HepG2 (cell line): ENCODE measurements around the gene USP35. TPM values are rescaled to one million over a fixed set of nuclear protein-coding genes. Genes with fewer than 3 reads are reported as not detected.

Experiments
- ADNP ChIP-seq: sonication (generic); formaldehyde crosslinking; IDR thresholded peaks from 2 replicates; pipeline ENCODE4 v1.4.0; 2020; ENCODE audit warnings: missing genetic modification reagents
- CREM ChIP-seq, 2 experiments: sonication (generic) in 1 of 2; formaldehyde crosslinking in 1 of 2; IDR thresholded peaks; 2 replicates each; pipeline versions ENCODE4 v1.4.0 to v1.6.1; 2016 to 2020; ENCODE audit warnings: antibody characterized with exemption in 1 of 2, mild to moderate bottlenecking in 1 of 2, missing genetic modification reagents in 1 of 2
- DBP ChIP-seq: sonication (generic); formaldehyde crosslinking; IDR thresholded peaks from 2 replicates; pipeline ENCODE4 v1.4.0; 2020; ENCODE audit warnings: missing genetic modification reagents; ENCODE audit errors: not compliant biosample characterization
- KAT7 ChIP-seq: IDR thresholded peaks from 2 replicates; pipeline ENCODE4 v1.6.1; 2018; ENCODE audit warnings: borderline replicate concordance, missing compliant biosample characterization
- PRDM4 ChIP-seq: sonication (generic); formaldehyde crosslinking; IDR thresholded peaks from 2 replicates; pipeline ENCODE4 v1.9.0; 2021; ENCODE audit warnings: missing genetic modification reagents, borderline replicate concordance
- RELA ChIP-seq: sonication (generic); formaldehyde crosslinking; IDR thresholded peaks from 2 replicates; pipeline ENCODE4 v1.4.0; 2020; ENCODE audit warnings: missing genetic modification reagents
- ZBTB26 ChIP-seq: IDR thresholded peaks from 2 replicates; pipeline ENCODE4 v1.6.1; 2016; ENCODE audit warnings: missing compliant biosample characterization, missing genetic modification reagents, borderline replicate concordance
- ZBTB42 ChIP-seq: sonication (generic); formaldehyde crosslinking; IDR thresholded peaks from 2 replicates; pipeline ENCODE4 v1.5.0; 2020; ENCODE audit warnings: mild to moderate bottlenecking, missing genetic modification reagents
- ZNF136 ChIP-seq: sonication (generic); formaldehyde crosslinking; IDR thresholded peaks from 2 replicates; pipeline ENCODE4 v1.8.1; 2022; ENCODE audit warnings: low read depth, mild to moderate bottlenecking, moderate library complexity, missing genetic modification reagents
- ZNF251 ChIP-seq: sonication (generic); formaldehyde crosslinking; IDR thresholded peaks from 2 replicates; pipeline ENCODE4 v1.9.0; 2021; ENCODE audit warnings: mild to moderate bottlenecking, missing genetic modification reagents
- ZNF382 ChIP-seq: sonication (generic); formaldehyde crosslinking; IDR thresholded peaks from 2 replicates; pipeline ENCODE4 v1.5.0; 2020; ENCODE audit warnings: missing genetic modification reagents, mild to moderate bottlenecking, borderline replicate concordance
- ZNF547 ChIP-seq: sonication (generic); formaldehyde crosslinking; IDR thresholded peaks from 2 replicates; pipeline ENCODE4 v1.5.1; 2020; ENCODE audit warnings: mild to moderate bottlenecking, missing genetic modification reagents
- ZNF891 ChIP-seq: sonication (generic); formaldehyde crosslinking; IDR thresholded peaks from 2 replicates; pipeline ENCODE4 v1.5.0; 2020; ENCODE audit warnings: mild to moderate bottlenecking, missing genetic modification reagents
- ZSCAN31 ChIP-seq: sonication (generic); formaldehyde crosslinking; IDR thresholded peaks from 2 replicates; pipeline ENCODE4 v1.5.0; 2020; ENCODE audit warnings: low read depth, mild to moderate bottlenecking, missing genetic modification reagents
- polyA plus RNA-seq, 8 experiments: library from polyadenylated mRNA; depleted of rRNA in 3 of 8; stranded (reverse) in 7 of 8; unstranded in 1 of 8; fragments of >200 nt; fragmentation: Illumina TruSeq in 4 of 8; extraction: Trizol in 4 of 8; gene quantifications; 2 replicates each; pipeline versions ENCODE4 v1.2.1 to v1.2.3, GENCODE V29; 2011 to 2016; ENCODE audit warnings: low read depth in 4 of 8, missing spikeins in 1 of 8, mixed read lengths in 1 of 8; ENCODE audit not compliant: insufficient read depth in 1 of 8
- total RNA-seq, 5 experiments: library from RNA; depleted of rRNA; stranded (reverse); fragments of >200 nt; fragmentation: Illumina TruSeq; extraction: Trizol; gene quantifications; 2 replicates each; pipeline ENCODE4 v1.2.3, GENCODE V29; 2016; ENCODE audit warnings: low read depth in 1 of 5
- TF ChIP-seq, protein P1 (sequence below): sonication (generic); formaldehyde crosslinking; IDR thresholded peaks from 2 replicates; pipeline ENCODE4 v1.4.0; 2020; ENCODE audit warnings: low read depth, mild to moderate bottlenecking, missing genetic modification reagents
- TF ChIP-seq, protein P2 (sequence below): sonication (generic); formaldehyde crosslinking; IDR thresholded peaks from 2 replicates; pipeline ENCODE4 v1.4.0; 2020; ENCODE audit warnings: missing genetic modification reagents
- TF ChIP-seq, protein P3 (sequence below): sonication (generic); formaldehyde crosslinking; IDR thresholded peaks from 2 replicates; pipeline ENCODE4 v1.4.0; 2020; ENCODE audit warnings: missing genetic modification reagents, borderline replicate concordance

Gene USP35
- total and polyA plus RNA-seq, 2 of the 13 experiments (the other 11 are each of a cell fraction or from before 2014, with no cell fraction given) = 4.6 to 7.7 TPM

DNA sequence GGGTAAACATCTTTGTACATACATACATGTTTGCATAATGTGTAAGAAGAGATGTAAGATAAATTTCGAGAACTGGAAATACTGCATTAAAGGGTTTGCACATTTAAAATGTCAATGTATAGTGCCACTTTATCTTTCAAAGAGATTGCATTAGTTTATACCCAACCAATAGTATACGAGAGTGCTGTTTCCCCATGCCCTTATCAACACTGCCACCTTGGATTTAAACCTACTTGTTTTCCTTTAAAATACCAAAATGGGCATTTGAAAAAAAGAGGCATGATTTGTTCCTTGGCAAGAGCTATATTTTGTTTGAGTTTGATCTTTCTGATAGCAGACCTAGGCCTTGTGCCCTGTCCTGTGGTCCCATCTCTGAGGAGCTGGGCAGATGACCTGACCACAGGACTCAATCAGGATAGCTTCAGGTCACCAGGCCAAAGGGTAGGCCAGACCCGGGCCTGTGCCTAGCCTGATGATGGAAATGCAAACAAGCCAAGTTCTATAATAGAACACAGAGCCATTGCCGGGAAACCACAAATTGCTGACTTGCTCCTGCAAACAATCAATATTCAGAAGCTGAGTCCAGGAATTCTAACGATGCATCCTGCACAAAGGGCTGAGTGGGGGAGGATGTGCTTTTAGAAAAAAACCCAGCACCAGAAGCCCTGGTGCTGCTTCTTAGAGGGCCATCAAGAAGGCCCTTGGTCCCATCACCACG, 32.4 kb upstream of the USP35 start (continued):
- TF ChIP-seq DBP (no peak), ZNF891 (CRISPR knock-in tag) (no peak), ZNF547 (CRISPR knock-in tag) (0 out of 2 replicates have a peak, but pooled peaks have one; percentile 18), ZBTB26 (CRISPR knock-in tag) (peak; percentile 71; the same call in 1 of the 2 replicates), ZBTB42 (no peak), ADNP (CRISPR knock-in tag) (0 out of 2 replicates have a peak, but pooled peaks have one; percentile 27), ZNF136 (CRISPR knock-in tag) (peak; percentile 50; the same call in 1 of the 2 replicates), RELA (CRISPR knock-in tag) (no peak), CREM (IDR thresholded peaks at IDR 0.05) (peak; percentile 87), CREM (CRISPR knock-in tag; IDR thresholded peaks at IDR 0.05) (no peak), ZNF382 (CRISPR knock-in tag) (no peak), ZSCAN31 (CRISPR knock-in tag) (no peak), KAT7 (CRISPR knock-in tag) (no peak), PRDM4 (CRISPR knock-in tag) (no peak), ZNF251 (no peak)
- TF ChIP-seq, protein P1, sequence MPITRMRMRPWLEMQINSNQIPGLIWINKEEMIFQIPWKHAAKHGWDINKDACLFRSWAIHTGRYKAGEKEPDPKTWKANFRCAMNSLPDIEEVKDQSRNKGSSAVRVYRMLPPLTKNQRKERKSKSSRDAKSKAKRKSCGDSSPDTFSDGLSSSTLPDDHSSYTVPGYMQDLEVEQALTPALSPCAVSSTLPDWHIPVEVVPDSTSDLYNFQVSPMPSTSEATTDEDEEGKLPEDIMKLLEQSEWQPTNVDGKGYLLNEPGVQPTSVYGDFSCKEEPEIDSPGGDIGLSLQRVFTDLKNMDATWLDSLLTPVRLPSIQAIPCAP (CRISPR knock-in tag) = no peak
- TF ChIP-seq, protein P2, sequence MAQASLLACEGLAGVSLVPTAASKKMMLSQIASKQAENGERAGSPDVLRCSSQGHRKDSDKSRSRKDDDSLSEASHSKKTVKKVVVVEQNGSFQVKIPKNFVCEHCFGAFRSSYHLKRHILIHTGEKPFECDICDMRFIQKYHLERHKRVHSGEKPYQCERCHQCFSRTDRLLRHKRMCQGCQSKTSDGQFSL = peak; percentile 68; the same call in 1 of the 2 replicates
- TF ChIP-seq, protein P3, sequence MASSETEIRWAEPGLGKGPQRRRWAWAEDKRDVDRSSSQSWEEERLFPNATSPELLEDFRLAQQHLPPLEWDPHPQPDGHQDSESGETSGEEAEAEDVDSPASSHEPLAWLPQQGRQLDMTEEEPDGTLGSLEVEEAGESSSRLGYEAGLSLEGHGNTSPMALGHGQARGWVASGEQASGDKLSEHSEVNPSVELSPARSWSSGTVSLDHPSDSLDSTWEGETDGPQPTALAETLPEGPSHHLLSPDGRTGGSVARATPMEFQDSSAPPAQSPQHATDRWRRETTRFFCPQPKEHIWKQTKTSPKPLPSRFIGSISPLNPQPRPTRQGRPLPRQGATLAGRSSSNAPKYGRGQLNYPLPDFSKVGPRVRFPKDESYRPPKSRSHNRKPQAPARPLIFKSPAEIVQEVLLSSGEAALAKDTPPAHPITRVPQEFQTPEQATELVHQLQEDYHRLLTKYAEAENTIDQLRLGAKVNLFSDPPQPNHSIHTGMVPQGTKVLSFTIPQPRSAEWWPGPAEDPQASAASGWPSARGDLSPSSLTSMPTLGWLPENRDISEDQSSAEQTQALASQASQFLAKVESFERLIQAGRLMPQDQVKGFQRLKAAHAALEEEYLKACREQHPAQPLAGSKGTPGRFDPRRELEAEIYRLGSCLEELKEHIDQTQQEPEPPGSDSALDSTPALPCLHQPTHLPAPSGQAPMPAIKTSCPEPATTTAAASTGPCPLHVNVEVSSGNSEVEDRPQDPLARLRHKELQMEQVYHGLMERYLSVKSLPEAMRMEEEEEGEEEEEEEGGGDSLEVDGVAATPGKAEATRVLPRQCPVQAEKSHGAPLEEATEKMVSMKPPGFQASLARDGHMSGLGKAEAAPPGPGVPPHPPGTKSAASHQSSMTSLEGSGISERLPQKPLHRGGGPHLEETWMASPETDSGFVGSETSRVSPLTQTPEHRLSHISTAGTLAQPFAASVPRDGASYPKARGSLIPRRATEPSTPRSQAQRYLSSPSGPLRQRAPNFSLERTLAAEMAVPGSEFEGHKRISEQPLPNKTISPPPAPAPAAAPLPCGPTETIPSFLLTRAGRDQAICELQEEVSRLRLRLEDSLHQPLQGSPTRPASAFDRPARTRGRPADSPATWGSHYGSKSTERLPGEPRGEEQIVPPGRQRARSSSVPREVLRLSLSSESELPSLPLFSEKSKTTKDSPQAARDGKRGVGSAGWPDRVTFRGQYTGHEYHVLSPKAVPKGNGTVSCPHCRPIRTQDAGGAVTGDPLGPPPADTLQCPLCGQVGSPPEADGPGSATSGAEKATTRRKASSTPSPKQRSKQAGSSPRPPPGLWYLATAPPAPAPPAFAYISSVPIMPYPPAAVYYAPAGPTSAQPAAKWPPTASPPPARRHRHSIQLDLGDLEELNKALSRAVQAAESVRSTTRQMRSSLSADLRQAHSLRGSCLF (CRISPR knock-in tag) = no peak
